Measurements from ENCODE around the gene EEF1AKMT2.

The EEF1AKMT2 gene

GRCh38 chr10:124717911-124718741, 73.6 kb downstream of the EEF1AKMT2 start:
- DNase-seq, result no peak

GRCh38 chr10:124717041-124717757, 74.5 kb downstream of the EEF1AKMT2 start:
- peak in 1 of 2 experiments; percentile 3 for DNase-seq

GRCh38 chr10:124716369-124716768, 75.3 kb downstream of the EEF1AKMT2 start:
- no peak for DNase-seq

GRCh38 chr10:124715439-124715838, 76.2 kb downstream of the EEF1AKMT2 start:
- no peak for DNase-seq

GRCh38 chr10:124713679-124714255, 77.9 kb downstream of the EEF1AKMT2 start:
- DNase-seq, result no peak

GRCh38 chr10:124712704-124713407, 78.8 kb downstream of the EEF1AKMT2 start:
- DNase-seq, result no peak

GRCh38 chr10:124711145-124711544, 80.5 kb downstream of the EEF1AKMT2 start:
- no peak for DNase-seq

GRCh38 chr10:124710266-124710881, 81.3 kb downstream of the EEF1AKMT2 start:
- no peak for DNase-seq

GRCh38 chr10:124709861-124710260, 81.8 kb downstream of the EEF1AKMT2 start:
- DNase-seq, result no peak

GRCh38 chr10:124708922-124709520, 82.7 kb downstream of the EEF1AKMT2 start:
- no peak for DNase-seq

GRCh38 chr10:124708246-124708779, 83.4 kb downstream of the EEF1AKMT2 start:
- DNase-seq, result no peak

All from cerebellar nuclear complex (tissue), 1 donor.